Gastrocnemius medialis (tissue), 4 donors: ENCODE measurements around the gene GTSE1.

ENCODE experiments used
- POLR2A ChIP-seq, 2 donors: fragments of 450-650 bp; IDR thresholded peaks; one replicate each; pipeline ENCODE4 v1.6.1; 2017; ENCODE audit warnings: antibody characterized with exemption in 2 of 2, mild to moderate bottlenecking in 2 of 2, moderate library complexity in 2 of 2
- TF ChIP-seq, protein P1 (sequence below), 5 experiments: fragments of 450-650 bp in 3 of 5; fragments of 200-600 bp in 2 of 5; sonication (generic) in 2 of 5; IDR thresholded peaks in 4 of 5; conservative IDR thresholded peaks in 1 of 5; 1 replicate in 4 of 5; 2 replicates in 1 of 5; pipeline ENCODE4 v1.5.1; 2016 to 2019; ENCODE audit warnings: antibody characterized with exemption in 5 of 5, mild to moderate bottlenecking in 3 of 5, moderate library complexity in 3 of 5

DNA sequence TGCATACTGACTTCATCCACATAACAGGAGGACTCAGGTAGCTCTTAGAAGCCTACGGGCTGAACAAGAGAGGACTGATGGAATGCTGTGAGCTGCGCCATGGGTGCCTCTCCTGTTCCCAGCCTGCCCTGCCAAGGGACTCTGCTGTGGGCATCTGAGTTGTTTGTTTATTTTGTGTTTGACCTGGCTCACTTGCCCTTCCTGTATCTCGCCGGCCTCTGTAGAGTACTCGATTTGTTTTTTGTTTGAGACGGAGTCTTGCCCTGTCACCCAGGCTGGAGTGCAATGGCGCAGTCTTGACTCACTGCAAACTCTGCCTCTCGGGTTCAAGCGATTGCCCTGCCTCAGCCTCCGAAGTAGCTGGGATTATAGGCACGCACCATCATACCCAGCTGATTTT lies 27.1 kb upstream of the GTSE1 start:
- TF ChIP-seq, protein P1, sequence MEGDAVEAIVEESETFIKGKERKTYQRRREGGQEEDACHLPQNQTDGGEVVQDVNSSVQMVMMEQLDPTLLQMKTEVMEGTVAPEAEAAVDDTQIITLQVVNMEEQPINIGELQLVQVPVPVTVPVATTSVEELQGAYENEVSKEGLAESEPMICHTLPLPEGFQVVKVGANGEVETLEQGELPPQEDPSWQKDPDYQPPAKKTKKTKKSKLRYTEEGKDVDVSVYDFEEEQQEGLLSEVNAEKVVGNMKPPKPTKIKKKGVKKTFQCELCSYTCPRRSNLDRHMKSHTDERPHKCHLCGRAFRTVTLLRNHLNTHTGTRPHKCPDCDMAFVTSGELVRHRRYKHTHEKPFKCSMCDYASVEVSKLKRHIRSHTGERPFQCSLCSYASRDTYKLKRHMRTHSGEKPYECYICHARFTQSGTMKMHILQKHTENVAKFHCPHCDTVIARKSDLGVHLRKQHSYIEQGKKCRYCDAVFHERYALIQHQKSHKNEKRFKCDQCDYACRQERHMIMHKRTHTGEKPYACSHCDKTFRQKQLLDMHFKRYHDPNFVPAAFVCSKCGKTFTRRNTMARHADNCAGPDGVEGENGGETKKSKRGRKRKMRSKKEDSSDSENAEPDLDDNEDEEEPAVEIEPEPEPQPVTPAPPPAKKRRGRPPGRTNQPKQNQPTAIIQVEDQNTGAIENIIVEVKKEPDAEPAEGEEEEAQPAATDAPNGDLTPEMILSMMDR (IDR thresholded peaks at IDR 0.05 in 4 of 5, conservative IDR thresholded peaks at IDR 0.05 in 1 of 5), result no peak
- no peak for TF ChIP-seq POLR2A (IDR thresholded peaks at IDR 0.05)
